HG02938 (cell line): ENCODE results near the gene CLCN3.
"Not testable (repeated sequence)": the region's sequence is repeated elsewhere in the genome, so short reads cannot be mapped to it uniquely, and the experiment has no call there.

Experiments used
- ATAC-seq: cut with Tn5 transposase; IDR thresholded peaks from one replicate; pipeline ENCODE4 v1.9.1; 2021; ENCODE audit warnings: mild to moderate bottlenecking, moderate library complexity; ENCODE audit not compliant: unreplicated experiment

The CLCN3 gene

DNA sequence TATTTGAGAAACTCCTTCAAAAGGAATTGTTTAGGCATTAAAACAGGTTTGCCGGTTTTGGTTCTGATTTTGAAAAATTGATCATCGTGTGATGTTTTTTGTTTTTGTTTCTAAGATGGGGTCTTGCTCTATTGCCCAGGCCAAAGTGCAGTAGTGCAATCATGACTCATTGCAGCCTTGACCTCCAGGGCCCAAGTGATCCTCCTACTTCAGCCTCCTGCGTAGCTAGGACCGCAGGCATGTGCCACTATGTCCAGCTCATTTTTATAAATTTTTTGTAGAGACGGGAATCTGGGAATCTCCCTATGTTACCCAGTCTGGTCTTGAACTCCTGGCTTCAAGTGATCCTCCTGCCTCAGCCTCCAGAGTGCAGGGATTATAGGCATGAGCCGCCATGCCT is 35.0 kb downstream of the CLCN3 start:
- no peak for ATAC-seq

DNA sequence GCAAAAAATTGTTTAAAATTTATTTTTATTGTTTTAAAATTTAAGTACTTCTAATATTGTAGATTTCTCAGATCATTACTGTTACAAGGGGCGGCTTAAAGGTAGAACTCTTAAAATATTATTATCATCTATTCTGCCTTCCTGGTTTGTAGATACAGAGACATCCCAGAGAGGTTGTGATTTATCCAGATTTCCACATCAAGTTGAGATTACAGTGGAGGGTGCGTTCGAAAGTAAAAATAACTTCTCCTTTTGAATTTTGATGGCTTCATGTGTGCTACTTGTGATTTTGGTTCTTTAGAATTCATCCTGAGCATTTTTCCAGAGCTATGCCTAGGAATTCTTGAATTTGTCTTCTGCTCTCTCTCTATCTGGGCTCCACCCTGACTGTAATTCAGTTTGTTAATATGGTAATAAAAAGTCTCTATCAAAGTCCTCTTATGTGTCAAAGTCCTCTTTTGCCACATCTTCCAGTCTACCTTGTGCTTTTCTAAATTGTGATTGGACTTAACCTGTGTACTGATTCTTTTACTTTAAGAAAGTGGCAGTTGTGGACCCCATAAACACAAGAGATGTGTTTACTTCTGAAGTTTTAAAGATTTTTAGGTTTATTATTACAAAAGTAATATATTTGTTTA is 37.2 kb downstream of the CLCN3 start:
- ATAC-seq, result no peak

DNA sequence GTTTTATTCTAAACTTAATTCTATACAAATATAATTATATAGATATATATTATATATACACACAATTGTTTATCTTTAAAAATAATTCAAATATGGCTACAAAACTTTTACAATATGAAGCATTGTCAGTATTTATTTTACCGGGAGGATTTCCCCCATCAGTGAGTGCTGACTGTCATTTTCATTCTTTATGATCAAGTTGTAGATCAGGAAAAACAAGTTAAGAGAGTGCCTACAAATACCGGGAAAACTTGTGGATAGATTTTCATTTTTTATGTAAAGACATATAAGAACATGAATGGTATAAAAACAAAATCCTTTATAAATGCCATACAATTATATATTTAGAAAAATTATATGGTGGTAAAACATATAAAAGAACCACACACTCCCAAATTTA is 37.8 kb downstream of the CLCN3 start:
- no peak for ATAC-seq

DNA sequence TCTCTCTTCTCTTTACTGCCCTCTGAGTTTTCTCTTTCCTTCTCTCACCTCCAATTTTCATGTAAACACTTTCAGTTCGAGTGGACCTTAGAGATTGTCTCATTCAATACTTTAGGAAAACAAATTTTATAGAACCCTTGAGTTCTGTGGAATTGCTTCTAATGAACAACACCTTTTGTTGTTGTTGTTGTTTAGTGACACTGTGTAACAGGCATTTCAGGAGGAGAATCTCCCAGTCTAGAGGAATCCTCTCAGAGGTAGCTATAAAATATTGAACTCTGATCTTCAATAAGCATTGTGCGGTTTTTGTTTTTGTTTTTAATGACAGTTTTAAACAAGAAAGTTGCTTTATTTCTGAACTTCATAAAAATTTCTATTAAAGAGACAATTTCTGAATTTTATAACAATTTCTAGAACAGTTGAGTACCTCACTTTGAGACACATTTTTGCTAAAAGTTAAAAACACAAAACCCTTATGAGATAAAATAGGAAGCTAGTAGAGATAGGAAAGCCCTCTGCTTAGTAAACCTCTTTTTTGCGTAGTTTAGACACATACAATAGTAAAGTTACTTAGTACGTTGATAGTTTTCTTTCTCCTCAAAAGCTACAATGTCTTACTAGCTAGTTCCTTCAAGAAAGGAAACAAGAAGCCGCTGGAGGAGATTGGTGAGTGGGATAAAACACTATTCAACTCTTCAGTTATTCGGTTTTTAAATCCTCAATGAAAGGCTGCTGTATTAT is 38.8 kb downstream of the CLCN3 start:
- no peak for ATAC-seq

DNA sequence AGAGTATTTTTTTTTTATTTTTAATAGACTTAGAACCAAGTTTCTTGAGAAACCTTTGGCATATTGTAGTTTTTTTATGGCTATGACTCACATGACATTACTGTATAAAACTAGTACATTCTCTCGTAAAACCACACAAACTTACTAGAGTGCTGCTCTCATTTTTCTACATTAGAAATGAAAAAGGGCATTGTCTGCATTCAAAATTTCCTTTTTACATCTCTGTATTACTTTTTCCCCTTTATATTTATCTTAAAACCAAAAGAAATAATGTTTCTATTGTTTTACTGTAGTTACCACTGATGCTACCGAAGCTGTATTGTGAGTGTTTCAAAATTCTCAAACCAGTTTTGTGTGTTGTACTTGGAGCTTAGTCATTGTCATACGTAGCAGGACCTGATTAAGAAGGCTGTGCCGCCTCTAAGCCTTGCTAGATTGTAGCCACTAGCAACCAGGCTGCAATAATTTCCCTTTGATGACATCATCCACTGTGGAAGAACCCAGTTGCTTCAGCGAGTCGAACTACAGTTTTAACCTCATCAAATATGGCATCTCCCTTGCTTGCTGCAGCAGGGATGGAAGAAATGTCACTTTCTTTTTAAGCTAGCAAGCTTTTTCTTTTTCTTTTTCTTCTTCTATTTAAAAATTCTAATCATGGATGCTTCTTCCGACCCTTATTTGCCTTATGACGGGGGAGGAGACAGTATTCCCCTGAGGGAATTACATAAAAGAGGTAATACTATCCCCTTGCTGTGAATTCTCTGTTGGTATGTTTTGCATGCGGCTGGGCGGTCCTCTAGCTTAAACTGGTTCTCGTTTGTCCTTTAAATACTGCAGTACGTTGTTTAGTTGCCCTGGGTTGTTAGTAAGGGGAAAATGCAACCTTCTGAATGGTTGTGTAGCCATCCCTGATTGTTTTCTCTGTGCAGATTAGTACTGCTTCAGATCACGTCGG is 39.6 kb downstream of the CLCN3 start:
- peak; percentile 81 for ATAC-seq

DNA sequence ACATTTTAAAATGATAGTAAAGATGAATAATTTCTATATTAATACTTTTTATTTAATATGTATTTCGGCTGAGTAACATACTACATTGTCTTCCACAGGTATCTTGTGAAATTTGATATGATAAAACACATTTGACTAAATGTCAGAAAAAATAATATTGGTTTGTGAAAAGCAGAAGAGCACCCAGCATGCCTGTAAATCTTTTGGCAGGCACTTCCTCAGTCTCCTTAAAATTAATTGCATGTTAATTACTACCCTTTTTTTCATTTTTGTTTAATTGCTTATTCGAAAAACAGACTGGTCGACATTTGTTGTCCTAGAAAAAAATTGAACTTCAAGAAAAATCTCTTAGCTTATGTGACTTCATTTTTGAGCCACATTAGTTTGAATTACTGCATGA is 40.6 kb downstream of the CLCN3 start:
- no peak for ATAC-seq

DNA sequence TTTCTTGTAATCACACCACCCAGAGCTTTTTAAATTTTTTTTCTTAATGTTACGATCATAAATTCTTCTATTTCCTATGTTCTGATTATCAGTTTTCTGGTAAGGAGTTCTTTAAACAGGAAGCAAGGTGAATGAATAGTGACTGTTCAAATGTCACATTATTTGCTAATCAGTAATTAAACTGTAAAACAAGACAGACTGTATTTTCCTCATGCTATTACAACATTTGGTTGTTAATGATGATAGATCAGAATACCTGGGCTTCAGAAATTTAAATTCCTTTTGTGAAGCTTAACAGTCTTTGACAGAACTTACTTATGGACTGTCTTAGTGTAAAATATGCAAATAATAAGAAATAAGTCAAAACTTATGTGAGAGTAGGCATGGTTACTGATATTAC is 41.4 kb downstream of the CLCN3 start:
- no peak for ATAC-seq

DNA sequence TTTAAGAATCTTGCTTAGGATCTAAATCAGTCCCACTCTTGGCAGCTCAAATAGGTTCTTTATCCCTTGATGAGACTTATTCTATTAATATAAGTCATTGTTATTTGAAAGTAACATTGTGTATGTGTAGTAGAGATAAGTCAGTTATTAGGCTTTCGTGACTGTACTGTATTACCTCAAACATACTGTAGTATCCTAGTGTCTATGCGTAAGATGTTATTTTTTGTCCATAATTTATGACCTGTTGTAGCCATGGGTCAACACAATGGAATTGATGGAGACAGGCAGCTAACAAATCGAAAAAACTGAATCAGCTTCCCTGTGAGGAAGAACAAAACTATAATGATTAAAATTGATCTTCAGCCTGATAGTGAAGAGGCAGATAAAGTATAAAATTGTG is 41.8 kb downstream of the CLCN3 start:
- no peak for ATAC-seq

DNA sequence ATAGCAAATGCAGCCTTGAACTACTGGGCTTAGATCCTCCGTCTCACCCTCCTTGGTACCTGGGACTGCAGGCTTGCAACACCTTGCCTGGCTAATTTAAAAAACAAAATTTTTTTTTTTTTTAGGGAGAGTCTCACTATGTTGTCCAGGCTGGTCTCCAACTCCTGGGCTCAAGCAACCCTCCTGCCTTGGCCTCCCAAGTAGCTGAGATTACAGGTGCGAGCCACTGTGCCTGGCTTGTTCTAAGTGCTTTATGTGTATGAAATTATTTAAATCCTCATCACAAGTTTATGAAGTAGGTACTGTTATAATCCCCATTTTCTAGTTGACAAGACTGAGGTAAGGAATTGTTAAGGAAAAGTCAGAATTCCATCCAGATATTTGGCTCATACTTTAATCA is 43.0 kb downstream of the CLCN3 start:
- ATAC-seq, result no peak

DNA sequence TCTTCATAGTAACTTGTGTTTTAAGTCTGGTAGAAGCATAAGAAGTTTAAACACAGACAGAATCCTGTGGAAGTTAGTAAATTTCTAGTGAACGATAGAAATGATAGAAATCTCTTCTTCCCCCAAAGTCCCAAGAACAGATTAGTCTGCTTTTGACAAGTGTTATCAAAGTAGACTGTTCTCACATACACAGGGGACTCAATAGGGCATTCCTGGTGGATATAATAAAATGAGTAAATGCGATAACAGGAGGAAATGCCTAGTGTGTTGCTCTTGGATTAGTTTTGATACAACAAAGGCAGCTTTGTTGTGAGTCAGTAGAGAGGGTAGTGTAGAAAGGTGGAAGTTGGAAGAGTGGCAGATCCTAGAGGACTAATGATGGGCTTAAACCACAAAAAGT is 43.5 kb downstream of the CLCN3 start:
- ATAC-seq, result no peak

DNA sequence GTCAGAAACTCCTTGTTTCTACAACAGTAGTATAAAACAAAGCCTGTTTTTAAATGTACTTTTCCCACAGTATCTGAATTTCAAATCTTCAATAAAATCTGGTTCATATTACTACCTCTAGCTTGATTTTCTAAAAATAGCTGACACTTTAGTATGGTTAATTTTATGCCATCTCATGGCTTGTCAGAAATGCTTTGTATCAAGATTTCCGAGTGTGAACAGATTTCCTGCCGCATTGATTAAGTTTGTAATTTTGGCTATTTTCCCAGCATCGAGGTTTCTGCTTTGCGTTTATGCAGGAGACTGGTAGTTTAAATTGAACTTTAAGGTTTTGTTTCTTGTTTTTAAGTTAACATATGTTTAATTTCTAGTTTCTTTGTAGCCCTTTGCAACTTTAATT is 44.2 kb downstream of the CLCN3 start:
- ATAC-seq, result no peak

DNA sequence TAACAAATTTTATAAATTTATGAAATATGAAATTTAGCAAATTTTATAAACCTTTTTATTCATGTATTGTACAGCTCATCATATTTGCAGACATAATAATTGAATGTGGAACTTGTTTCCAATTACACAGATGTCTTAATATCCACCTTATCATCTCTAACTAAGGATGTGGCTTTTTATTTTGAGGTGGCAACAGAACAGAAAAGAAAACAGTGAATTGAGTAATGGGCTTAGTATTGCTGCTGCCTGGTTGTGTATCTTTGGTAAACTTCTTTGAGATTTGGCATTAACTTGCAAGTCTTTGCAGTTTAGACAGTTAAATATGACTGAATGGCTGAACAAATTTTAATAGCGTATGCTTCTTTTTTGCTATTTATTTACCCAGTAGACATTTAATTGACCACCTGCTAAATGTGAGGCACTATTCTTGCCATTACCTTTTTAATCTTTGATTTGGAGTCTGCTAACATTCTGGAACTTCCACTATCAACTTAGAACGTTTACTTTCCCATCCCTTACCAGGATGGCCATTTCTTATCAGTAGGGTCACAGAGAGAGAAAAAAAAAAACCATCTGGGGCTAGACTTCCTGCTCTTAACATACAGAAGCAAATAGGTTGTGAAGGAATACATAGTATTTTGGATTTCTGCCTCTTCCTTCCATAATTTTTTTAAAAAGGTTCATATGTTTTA is 44.8 kb downstream of the CLCN3 start:
- no peak for ATAC-seq

DNA sequence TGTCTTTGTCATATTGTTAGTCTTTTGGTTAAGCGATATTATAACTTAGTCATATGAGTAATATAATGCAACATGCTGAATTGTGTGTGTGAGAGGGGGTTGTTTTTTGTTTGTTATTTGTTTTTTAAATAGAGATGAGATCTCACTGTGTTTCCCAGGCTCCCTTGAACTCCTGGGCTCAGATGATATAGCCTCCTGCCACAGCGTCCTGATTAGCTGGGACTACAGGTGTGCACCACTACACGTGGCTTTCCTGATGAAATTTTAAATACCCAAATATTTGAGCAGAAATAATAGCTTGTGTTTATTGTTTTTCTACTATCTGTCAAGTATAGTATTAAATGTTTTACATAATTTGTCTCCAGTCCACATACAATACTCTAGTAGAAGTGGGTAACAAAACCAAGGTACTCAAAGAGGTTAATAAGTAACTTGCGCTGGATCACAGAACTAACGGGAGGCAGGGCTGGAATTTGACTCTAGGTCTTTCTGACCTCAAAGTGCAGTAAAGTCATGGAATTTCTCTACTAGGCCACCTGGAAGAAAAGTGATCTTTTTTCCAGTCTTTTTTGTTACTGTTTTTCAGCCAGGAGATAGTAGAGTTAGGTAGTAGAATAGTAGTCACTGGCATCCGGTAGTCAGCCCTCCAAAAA is 47.8 kb downstream of the CLCN3 start:
- no peak for ATAC-seq

DNA sequence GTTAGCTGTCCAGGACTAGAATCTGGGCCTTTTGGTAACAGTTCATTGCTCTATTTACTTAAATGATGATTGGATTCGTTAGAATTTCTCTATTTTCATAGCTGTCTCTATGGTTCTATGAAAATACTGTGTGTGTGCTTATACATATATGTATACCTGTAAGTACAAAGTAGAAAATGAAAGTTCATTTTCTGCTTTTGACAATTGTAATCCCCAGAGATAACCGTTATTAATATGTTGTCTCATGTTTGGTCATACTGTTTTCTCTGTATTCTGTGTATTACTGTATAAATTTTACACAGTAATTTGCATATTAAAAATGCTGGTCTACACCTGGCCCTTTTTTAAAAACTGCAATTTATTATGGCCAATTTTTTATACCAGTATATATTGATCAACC is 55.4 kb downstream of the CLCN3 start:
- ATAC-seq, result peak; percentile 98

DNA sequence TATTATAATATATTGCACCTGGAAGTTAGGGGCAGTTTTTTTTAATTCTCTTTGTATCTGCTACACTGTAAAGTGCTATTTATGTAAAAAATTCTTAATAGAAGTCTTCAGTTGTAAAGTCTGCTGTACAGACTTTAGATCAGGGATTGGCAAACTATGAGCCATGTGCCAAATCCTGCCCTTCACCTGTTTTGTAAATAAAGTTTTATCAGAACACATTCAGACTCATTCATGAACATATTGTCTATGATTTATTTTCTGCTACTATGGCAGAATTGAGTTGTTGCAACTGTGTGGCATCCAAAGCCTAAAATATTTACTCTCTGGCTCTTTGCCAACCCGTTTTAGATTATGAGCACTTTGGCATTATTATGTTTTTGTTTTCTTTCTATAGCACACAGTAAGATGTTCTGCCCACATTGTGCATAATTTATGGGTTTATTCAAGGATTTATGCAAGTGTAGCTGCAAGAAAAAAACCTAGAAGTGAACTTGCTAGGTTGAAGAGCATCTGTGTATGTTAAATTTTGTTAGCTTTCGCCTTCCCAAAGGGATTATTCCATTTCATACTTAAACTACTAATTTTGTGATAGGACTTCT is 56.9 kb downstream of the CLCN3 start:
- ATAC-seq, result no peak

DNA sequence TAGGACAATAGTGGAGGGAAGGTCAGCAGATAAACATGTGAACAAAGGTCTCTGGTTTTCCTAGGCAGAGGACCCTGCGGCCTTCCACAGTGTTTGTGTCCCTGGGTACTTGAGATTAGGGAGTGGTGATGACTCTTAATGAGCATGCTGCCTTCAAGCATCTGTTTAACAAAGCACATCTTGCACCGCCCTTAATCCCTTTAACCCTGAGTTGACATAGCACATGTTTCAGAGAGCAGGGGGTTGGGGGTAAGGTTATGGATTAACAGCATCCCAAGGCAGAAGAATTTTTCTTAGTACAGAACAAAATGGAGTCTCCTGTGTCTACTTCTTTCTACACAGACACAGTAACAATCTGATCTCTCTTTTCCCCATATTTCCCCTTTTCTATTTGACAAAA is 58.1 kb downstream of the CLCN3 start:
- not testable (repeated sequence) for ATAC-seq

DNA sequence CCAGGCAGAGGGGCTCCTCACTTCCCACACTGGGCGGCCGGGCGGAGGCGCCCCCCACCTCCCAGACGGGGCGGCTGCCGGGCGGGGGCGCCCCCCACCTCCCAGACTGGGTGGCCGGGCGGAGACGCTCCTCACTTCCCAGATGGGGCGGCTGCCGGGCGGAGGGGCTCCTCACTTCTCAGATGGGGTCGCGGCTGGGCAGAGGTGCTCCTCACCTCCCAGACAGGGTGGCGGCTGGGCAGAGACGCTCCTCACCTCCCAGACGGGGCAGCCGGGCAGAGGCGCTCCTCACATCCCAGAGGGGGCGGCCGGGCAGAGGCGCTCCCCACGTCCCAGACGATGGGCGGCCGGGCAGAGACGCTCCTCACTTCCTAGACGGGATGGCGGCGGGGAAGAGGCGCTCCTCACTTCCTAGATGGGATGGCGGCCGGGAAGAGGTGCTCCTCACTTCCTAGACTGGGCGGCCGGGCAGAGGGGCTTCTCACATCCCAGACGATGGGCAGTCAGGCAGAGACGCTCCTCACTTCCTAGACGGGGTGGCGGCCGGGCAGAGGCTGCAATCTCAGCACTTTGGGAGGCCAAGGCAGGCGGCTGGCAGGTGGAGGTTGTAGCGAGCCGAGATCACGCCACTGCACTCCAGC is 58.7 kb downstream of the CLCN3 start:
- not testable (repeated sequence) for ATAC-seq

DNA sequence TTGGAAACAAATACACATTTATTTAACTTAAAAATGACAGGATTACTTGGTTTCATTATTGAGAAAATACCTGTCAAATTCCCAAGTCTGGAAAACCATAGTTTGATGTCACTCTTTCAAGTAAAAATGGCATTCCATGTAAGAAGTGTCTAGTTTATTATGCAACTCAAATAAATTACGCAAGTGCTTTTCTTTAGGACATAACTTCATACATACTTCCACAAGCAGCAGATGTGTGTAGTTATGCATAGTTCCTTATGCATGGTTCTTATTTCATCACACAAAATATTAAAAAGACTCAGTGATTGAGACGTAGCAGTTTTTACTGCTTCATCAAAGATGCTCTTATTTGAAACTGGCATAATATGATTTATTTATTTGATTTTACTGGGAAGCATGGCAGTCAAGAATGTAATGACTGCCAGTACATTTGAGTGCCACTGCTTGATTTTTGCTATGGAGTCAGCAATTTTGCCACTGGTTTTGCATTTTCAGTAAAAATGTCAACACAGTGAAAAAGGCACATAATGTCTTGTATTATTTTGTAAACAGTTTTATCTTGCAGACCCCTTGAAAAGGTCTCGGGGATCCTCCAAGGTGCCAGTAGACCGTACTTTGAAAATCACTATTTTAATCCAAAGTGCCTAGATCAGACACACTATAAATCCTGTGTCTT is 62.1 kb downstream of the CLCN3 start:
- ATAC-seq, result no peak

DNA sequence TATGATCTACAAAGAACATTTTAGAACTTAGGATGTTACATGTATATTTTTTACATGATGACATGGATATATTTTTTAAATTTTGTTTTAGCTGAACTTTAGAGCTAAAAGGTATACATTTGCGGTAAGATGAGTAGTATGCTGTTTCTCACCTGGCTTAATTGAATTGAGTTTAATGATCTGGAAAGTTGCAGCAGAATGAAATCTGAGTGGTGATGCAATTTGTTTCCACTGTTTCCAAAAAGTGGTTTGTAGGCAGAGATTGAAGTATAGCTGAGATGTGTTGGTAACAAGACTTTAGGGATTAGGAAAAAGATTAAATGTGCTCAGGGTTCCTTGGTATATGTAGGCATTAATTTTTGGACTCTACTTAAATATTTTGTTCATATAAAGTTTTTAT is 69.3 kb downstream of the CLCN3 start:
- ATAC-seq, result no peak
